ENCODE results near the gene ZBTB25.
"Not testable (repeated sequence)": the region's sequence is repeated elsewhere in the genome, so short reads cannot be mapped to it uniquely, and the experiment has no call there.

GRCh38 chr14:64517667-64518066 is 14.0 kb upstream of the ZBTB25 start:
- not testable (repeated sequence) for TF ChIP-seq CTCF (IDR thresholded peaks at IDR 0.05); EZH2phosphoT487 (IDR thresholded peaks at IDR 0.05; ENCODE audit: borderline replicate concordance, low read depth); MEF2A (IDR thresholded peaks at IDR 0.05; ENCODE audit: borderline replicate concordance, low read depth); TCF12 (IDR thresholded peaks at IDR 0.05); RCOR1 (IDR thresholded peaks at IDR 0.05; ENCODE audit: low read length); CHD2 (IDR thresholded peaks at IDR 0.05; ENCODE audit: low read length, partially characterized antibody); EP300 (IDR thresholded peaks at IDR 0.05; ENCODE audit: borderline replicate concordance in 1 of 2, low read depth in 1 of 2, low read length in 1 of 2); RFX5 (IDR thresholded peaks at IDR 0.05; ENCODE audit: low read length); YY1 (IDR thresholded peaks at IDR 0.05; ENCODE audit: low read depth); MAX (IDR thresholded peaks at IDR 0.05; ENCODE audit: low read depth); TEAD4 (IDR thresholded peaks at IDR 0.05; ENCODE audit: borderline replicate concordance, insufficient read depth); RAD21 (IDR thresholded peaks at IDR 0.05; ENCODE audit: low read length)

Measured in SK-N-SH (cell line).